GM19452 (cell line): ENCODE data around the gene SSH2.

Experiments
- ATAC-seq: cut with Tn5 transposase; IDR thresholded peaks from one replicate; pipeline ENCODE4 v1.9.1; 2021; ENCODE audit not compliant: unreplicated experiment

The SSH2 gene

DNA sequence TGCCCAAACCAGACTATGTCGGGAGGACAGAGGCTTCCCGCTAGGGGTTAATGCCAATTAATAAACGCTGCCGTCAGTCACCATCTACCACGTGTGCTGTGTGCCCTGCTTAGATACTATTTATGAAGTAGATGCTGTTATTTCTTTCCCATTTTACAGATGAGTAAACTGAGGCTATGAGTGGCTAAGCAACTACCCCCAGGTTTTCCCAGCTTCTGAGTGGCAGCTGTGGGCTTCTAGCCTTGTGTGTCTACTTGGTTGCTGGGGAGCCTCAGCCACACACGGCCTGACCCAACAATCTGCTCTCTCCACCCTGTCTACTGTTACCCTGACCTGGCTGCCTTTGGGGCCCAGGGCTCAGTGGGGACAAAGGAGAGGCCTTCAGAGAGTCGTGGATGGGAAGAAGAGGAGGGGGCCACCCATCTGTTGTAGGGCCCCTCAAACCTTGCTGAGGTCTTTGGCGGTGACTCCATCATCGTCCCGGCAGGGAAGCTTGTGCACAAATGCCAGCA is 347.7 kb downstream of the SSH2 start:
- no peak for ATAC-seq

DNA sequence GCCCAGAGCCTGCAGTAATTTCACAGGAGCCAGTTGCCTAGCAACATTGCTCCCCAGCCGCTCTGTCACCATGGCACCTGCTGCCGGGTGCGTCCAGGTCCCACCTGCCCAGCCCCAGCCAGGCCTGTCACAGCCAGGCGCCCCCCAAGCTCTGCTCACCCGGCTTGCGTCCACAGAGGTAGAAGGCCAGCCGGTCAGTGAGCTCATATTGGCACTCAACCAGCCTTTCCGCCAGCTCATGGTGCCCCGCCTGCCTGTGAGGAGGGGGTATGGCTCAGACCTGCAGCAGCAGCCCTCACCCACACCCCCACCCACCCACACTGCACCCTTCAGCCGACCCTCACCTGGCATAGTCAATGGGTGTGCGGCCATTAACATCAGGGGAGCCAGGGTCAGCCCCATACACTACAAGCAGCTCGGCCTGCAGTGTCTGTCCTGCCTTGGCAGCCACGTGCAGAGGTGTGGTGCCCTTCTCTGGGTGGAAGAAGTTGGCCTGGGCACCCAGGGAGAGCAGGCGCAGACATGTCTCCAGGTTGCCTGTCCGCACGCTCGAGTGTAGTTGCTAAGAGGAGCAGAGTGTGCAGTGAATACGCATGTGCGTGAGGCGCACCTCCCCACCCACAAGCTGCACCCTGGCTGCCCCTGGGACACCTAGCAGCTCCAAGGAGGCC is 348.3 kb downstream of the SSH2 start:
- ATAC-seq: no peak

DNA sequence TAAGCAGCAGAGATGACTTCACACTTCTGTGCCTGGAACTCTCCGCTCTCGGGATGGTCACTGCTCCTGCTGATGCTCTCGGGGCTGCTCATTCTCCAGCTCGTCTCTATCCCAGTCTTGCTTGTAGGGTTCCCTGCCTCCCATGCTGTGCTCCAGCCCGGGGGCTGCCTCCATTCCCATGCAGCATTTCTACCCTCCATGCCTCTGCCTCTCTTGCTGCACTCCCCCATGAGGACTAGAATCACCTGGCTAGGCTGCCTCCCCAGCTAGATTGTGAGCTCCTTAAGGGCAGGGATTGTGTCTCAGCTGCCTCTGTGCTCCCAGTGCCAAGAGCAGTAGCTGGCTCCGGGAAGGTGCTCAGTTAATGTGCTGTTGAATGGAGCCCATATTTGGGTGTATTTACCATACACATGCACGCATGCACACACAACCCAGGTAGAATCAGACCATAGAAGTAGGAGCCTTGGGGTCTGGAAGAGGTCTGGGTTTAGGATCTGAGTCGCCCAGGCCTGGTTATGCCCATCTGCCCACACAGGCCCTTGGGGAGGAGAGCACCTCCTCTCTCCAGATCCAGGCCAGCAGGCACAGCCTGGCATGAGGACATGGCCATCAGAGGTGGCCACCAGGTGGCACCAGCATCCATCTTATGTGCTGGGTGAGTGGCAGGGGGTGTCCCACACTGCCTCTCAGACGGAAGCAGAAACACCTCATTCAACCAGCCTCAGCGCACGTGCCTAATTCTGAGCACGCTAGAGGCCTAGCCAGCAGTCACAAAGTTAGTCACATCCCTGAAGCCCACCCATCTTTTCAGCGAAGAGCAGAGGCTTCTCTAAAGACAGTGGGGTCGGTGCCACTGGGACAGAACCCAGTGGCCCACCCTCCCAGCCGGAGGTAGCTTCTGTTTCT is 349.9 kb downstream of the SSH2 start:
- peak; percentile 85 for ATAC-seq

DNA sequence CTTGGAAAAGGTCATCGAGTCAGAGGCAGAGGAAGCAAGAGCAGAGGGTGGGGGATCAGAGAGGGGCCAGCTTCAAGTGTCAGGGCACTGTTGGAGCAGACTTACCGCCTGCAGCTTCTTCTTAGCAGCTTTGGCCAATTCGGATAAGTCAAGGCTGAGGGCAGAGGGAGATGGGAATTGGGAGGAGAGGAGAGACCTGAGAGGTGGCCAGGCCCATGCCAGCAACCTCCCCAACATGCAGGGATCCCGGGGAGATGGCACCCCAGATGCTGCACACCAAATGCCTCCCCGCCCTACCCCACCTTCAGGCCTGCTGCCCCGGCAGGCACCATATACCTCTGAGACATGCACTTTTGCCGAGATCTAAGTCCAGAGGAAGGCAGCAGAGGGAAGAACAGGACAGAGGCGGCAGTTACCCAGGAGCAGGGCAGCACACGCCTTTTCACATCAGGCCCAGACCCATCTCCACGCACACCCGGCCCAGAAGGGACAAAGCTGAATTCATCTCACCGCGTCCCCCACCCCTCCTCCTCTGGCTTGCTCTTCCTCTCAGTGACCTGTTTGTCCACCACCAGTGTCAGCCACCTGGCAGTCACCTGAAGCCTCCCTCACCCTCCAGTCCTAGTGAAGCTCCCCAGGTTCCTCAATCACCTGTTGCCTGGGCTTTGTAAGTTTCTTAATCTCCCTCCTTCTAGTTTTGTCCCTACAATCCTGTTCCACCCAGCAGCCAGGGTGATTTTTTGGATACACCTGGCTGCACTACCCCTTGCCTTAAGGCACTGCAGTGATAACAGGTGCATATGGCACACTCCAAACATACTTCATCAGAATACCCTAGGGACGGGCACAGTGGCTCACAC is 351.2 kb downstream of the SSH2 start:
- ATAC-seq: no peak

DNA sequence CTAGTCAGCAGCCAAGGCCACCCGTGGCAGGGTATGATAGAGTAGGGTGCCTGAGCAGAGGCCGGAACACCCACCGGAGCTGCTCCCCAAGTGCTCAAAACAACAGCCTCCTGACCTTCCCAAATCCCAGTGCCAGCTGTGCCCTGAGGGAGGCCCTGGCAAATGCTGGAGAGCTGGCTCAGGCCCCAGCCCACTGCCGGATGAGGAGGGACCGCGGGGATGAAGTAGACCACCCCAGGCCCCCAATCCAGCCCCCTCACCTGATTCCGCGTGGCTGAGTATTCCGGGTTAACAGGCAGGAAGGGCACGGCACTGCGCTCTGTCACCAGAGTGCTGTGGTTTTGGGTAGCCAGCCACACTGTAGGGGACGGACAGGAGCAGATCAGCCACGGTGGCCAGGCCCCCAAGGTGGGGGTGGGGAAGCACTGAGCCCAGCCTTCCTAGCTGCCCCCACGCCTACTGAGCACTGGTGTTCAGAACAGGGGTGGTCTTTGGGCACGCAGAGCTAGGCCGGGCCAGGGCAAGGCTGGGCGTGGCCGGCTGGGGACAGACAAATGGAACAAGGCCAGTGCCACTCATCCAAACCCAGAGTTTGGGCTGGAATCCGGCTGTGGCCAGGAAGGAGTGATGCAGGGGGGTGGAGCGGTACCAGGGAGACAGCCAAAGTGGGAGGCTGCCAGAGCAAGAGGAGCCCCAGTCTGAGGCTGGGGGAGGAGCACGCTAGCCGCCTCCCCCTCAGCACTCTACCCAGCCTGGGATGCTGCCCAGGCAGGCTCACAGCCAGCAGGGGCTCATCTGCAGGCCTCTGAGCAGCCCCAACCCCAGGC is 352.4 kb downstream of the SSH2 start:
- no peak for ATAC-seq

DNA sequence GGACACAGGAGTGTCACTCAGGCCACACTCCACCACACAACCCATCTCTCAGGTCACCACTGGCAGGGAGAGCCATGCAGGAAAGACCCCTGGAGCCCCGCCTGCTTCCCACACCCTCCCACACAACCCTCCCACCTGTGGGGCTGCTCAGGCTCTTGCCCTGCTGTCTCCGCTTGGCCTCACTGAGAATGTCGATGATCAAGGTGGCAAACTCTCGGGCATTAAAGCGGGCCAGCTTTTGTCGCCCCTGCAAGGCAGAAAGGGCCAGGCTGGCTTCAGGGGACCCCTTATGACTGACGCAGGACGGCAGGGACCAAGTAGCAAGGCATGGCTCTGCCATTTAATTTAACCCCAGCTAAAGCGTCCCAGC is 353.0 kb downstream of the SSH2 start:
- no peak for ATAC-seq

DNA sequence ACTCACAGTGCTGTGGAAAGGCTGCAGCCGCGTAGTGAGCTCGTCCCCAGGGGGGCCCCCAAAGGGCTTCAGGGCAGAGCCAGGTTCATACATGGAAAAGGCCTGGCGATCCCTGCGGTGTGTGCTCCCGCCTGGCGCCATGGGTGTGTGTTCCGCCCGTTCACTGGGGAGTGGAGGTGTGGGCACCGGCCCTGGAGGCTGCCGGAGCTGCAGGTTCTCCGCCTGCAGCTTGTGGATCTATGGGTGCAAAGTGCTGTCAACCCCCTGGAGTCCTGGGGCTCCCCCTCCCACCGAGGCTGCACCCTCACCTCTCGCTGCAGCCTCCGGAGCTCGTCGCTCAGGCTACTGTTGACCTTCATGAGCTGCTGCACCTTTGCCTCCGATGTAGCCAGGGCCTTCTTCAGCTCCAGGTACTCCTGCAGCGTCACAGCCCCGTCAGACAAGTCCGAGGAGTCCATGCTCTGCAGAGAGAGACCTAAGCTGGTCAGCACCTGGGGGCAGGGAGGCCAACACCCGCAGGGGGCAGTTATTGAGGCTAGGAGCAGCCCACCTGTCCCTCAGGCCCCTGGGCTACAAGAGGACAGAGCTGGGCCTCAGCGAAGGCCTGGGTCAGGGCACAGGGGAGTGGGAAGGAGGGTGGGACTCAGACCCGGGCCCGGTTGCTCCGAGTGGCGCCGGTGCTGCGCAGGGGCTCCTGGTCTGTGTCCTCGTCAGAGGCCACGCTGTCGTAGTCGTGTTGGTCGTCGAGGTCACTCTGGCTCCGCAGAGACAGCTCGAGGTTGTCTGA is 353.6 kb downstream of the SSH2 start:
- no peak for ATAC-seq
